ENCODE measurements around the gene INTS14. TPM values are rescaled to one million over a fixed set of nuclear protein-coding genes. Genes with fewer than 3 reads are reported as not detected.

INTS14 gene
- total RNA-seq, 1 experiment from 2014 or later = 41.2 TPM

DNA sequence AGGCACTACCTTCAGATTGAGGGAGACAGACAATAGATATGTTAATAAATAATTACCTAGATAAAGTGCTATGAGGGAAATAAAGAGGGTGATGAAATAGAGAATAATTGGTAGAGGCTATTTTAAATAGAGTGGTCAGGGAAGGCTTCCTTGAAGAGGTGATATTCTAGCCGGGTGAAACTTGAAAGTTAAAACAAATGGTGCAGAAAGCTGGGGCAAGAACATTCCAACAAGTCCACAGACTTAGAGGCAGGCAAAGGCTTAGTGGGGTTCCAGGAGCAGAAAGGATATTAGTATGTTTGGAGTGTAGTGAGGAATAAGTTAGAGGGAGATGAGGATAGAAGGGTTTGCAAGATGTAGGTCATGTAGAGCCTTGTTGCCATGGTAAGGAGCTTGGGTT lies 70.6 kb downstream of the INTS14 start:
- intact Hi-C loops (cut with micrococcal nuclease; ENCODE audit: unreplicated experiment) (no loop called here), in situ Hi-C loops (cut with HindIII; ENCODE audit: low pct_unique_long_range_greater_than_20kb, low sequenced_read_pairs) (no loop called here)
- BruUV-seq (replicated peaks) = no TSS peak
- H3K9me3 ChIP-seq (ENCODE audit: control insufficient read depth, insufficient read depth, low read depth, low read length) = no peaks in the 10 kb centered on the region
- ChIA-PET CTCF (no interaction called here), POLR2A (interaction anchor here (0.5 kb wide), 1 partner anchor 180 kb away, joined by 3 read pairs; no protein-coding TSS in a partner anchor)
- ATAC-seq = no peak
- TF ChIP-seq, protein P1, sequence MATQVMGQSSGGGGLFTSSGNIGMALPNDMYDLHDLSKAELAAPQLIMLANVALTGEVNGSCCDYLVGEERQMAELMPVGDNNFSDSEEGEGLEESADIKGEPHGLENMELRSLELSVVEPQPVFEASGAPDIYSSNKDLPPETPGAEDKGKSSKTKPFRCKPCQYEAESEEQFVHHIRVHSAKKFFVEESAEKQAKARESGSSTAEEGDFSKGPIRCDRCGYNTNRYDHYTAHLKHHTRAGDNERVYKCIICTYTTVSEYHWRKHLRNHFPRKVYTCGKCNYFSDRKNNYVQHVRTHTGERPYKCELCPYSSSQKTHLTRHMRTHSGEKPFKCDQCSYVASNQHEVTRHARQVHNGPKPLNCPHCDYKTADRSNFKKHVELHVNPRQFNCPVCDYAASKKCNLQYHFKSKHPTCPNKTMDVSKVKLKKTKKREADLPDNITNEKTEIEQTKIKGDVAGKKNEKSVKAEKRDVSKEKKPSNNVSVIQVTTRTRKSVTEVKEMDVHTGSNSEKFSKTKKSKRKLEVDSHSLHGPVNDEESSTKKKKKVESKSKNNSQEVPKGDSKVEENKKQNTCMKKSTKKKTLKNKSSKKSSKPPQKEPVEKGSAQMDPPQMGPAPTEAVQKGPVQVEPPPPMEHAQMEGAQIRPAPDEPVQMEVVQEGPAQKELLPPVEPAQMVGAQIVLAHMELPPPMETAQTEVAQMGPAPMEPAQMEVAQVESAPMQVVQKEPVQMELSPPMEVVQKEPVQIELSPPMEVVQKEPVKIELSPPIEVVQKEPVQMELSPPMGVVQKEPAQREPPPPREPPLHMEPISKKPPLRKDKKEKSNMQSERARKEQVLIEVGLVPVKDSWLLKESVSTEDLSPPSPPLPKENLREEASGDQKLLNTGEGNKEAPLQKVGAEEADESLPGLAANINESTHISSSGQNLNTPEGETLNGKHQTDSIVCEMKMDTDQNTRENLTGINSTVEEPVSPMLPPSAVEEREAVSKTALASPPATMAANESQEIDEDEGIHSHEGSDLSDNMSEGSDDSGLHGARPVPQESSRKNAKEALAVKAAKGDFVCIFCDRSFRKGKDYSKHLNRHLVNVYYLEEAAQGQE (IDR thresholded peaks at IDR 0.05; ENCODE audit: insufficient read depth in 1 of 2, low read depth in 2 of 2, low read length in 1 of 2) = no peak
- TF ChIP-seq, protein P2, sequence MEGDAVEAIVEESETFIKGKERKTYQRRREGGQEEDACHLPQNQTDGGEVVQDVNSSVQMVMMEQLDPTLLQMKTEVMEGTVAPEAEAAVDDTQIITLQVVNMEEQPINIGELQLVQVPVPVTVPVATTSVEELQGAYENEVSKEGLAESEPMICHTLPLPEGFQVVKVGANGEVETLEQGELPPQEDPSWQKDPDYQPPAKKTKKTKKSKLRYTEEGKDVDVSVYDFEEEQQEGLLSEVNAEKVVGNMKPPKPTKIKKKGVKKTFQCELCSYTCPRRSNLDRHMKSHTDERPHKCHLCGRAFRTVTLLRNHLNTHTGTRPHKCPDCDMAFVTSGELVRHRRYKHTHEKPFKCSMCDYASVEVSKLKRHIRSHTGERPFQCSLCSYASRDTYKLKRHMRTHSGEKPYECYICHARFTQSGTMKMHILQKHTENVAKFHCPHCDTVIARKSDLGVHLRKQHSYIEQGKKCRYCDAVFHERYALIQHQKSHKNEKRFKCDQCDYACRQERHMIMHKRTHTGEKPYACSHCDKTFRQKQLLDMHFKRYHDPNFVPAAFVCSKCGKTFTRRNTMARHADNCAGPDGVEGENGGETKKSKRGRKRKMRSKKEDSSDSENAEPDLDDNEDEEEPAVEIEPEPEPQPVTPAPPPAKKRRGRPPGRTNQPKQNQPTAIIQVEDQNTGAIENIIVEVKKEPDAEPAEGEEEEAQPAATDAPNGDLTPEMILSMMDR (IDR thresholded peaks at IDR 0.05) = no peak
- TF ChIP-seq POLR2AphosphoS5 (IDR thresholded peaks at IDR 0.05; ENCODE audit: low read depth, low read length) = no peak
- TF ChIP-seq TCF7L2 (IDR thresholded peaks at IDR 0.05; ENCODE audit: low read depth, low read length) = no peak
- no peak for TF ChIP-seq SIN3A (IDR thresholded peaks at IDR 0.05; ENCODE audit: borderline replicate concordance, insufficient read depth, low read depth, low read length)
- DNase-seq (ENCODE audit: low read depth, low spot score) = no peak
- H3K4me1 ChIP-seq (ENCODE audit: control insufficient read depth, insufficient read depth, low read length) = no peaks in the 10 kb centered on the region; the same call in 1 of the 2 replicates
- no peaks in the 10 kb centered on the region for H3K36me3 ChIP-seq (ENCODE audit: control insufficient read depth, insufficient read depth, low read length)
- no peak overlapping the region for H3K4me3 ChIP-seq (ENCODE audit: low read depth in 2 of 2, low read length in 2 of 2)
- H3K27me3 ChIP-seq (ENCODE audit: control insufficient read depth, insufficient read depth, low read length) = no peaks in the 10 kb centered on the region
- no peak overlapping the region for H3K27ac ChIP-seq (ENCODE audit: low read length)

DNA sequence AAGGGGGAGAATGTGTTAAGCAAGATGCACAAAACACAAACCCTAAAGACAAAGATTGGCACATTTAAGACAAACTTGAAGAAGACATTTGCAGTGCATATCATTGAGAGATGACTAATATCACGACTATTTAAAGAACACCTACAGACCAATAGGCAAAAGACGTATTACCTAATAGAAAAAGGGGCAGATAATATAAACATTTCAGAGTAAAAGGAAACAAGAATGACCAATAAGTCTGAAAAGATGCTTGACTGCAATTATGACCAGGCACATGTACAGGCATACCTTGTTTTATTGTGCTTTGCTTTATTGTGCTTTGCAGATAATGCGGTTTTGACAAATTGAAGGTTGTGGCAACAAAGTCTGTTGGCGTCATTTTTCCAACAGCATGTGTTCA lies 75.7 kb downstream of the INTS14 start:
- no peak overlapping the region for H3K4me3 ChIP-seq (ENCODE audit: low read depth in 2 of 2, low read length in 2 of 2)
- in situ Hi-C loops (cut with HindIII; ENCODE audit: low pct_unique_long_range_greater_than_20kb, low sequenced_read_pairs) (no loop called here), intact Hi-C loops (cut with micrococcal nuclease; ENCODE audit: unreplicated experiment) (no loop called here)
- no peak for ATAC-seq
- ChIA-PET CTCF (no interaction called here), POLR2A (no interaction called here)
- no peaks in the 10 kb centered on the region for H3K27me3 ChIP-seq (ENCODE audit: control insufficient read depth, insufficient read depth, low read length)
- BruUV-seq (replicated peaks) = no TSS peak
- H3K36me3 ChIP-seq (ENCODE audit: control insufficient read depth, insufficient read depth, low read length) = no peaks in the 10 kb centered on the region
- TF ChIP-seq, protein P2 (IDR thresholded peaks at IDR 0.05) = no peak
- H3K27ac ChIP-seq (ENCODE audit: low read length) = no peak overlapping the region
- H3K9me3 ChIP-seq (ENCODE audit: control insufficient read depth, insufficient read depth, low read depth, low read length) = no peaks in the 10 kb centered on the region
- peaks cover 29% of the 10 kb centered on the region for H3K4me1 ChIP-seq (ENCODE audit: control insufficient read depth, insufficient read depth, low read length)
- no peak for DNase-seq (ENCODE audit: low read depth, low spot score)

Data from Panc1 (cell line).